NT2/D1 (cell line): ENCODE results near the gene FGFR3.

ENCODE experiments used
- SUZ12 ChIP-seq: IDR thresholded peaks from 2 replicates; pipeline ENCODE4 v1.6.1; 2011; ENCODE audit not compliant: insufficient read length, insufficient read depth; ENCODE audit errors: extremely low read depth
- YY1 ChIP-seq: IDR thresholded peaks from 2 replicates; pipeline ENCODE4 v1.6.1; 2011; ENCODE audit not compliant: insufficient read length, insufficient read depth
- ZNF274 ChIP-seq: IDR thresholded peaks from 2 replicates; pipeline ENCODE4 v1.6.1; 2011; ENCODE audit warnings: mild to moderate bottlenecking, low read depth, low read length

GRCh38 chr4:1831331-1831730 is 38.2 kb downstream of the FGFR3 start:
- no peak for TF ChIP-seq YY1
- TF ChIP-seq SUZ12, result no peak
- no peak for TF ChIP-seq ZNF274
